ENCODE results near the gene MAP4K2.

GRCh38 chr11:64789331-64790204, 13.4 kb downstream of the MAP4K2 start:
- TF ChIP-seq CTCF (IDR thresholded peaks at IDR 0.05) (no peak), POLR2A (IDR thresholded peaks at IDR 0.05) (no peak)

All from uterus (tissue), 2 donors.